Smooth muscle cell (in vitro differentiated cells): ENCODE data around the gene RBBP4. TPM values are rescaled to one million over a fixed set of nuclear protein-coding genes. Genes with fewer than 3 reads are reported as not detected.

Source experiments
- DNase-seq: peaks from one replicate; lab custom pipeline; 2025; ENCODE audit not compliant: unreplicated experiment; lab: John Stamatoyannopoulos, UW
- H2AFZ ChIP-seq: fragments of 200-600 bp; sonication (generic); 2 replicates; pipeline ENCODE4 v1.6.0; 2016; ENCODE audit warnings: antibody characterized with exemption, low read depth, mild to moderate bottlenecking
- H3F3A ChIP-seq: fragments of 200-600 bp; sonication (generic); 2 replicates; pipeline ENCODE4 v1.6.0; 2017; ENCODE audit warnings: antibody characterized with exemption, low read depth
- H3K27ac ChIP-seq: fragments of 200-600 bp; sonication (generic); 2 replicates; pipeline ENCODE4 v1.5.1; 2016; ENCODE audit warnings: low read depth, mild to moderate bottlenecking
- H3K27me3 ChIP-seq: fragments of 200-600 bp; sonication (generic); 2 replicates; pipeline ENCODE4 v1.6.1; 2016; ENCODE audit warnings: low read depth, mild to moderate bottlenecking
- H3K36me3 ChIP-seq: fragments of 200-600 bp; sonication (generic); 2 replicates; pipeline ENCODE4 v1.5.1; 2016; ENCODE audit warnings: low read depth
- H3K4me1 ChIP-seq: fragments of 200-600 bp; sonication (generic); 2 replicates; pipeline ENCODE4 v1.5.1; 2016; ENCODE audit warnings: low read depth
- H3K4me2 ChIP-seq: fragments of 200-600 bp; sonication (generic); 2 replicates; pipeline ENCODE4 v1.6.0; 2016; ENCODE audit warnings: mild to moderate bottlenecking
- H3K4me3 ChIP-seq: fragments of 200-600 bp; sonication (generic); 2 replicates; pipeline ENCODE4 v1.5.1; 2016; ENCODE audit warnings: mild to moderate bottlenecking
- H3K79me2 ChIP-seq: fragments of 200-600 bp; sonication (generic); 2 replicates; pipeline ENCODE4 v1.6.0; 2016; ENCODE audit warnings: low read depth, mild to moderate bottlenecking
- H3K9ac ChIP-seq: fragments of 200-600 bp; sonication (generic); 2 replicates; pipeline ENCODE4 v1.6.0; 2016; ENCODE audit warnings: low read depth
- H3K9me3 ChIP-seq: fragments of 200-600 bp; sonication (generic); replicated peaks from 2 replicates; pipeline ENCODE4 v1.5.1; 2016; ENCODE audit warnings: low read depth
- H4K20me1 ChIP-seq: fragments of 200-600 bp; sonication (generic); 2 replicates; pipeline ENCODE4 v1.6.0; 2016; ENCODE audit warnings: low read depth
- WGBS: methylation state at CpG from one replicate; pipeline ENCODE4 v1.1.7; 2016; ENCODE audit warnings: low lambda C conversion rate; 5-methylcytosine and 5-hydroxymethylcytosine counted together
- polyA plus RNA-seq: library from polyadenylated mRNA; unstranded; fragments of >200 nt; fragmentation: Nextera tagmentation; extraction: Ambion mirVana; gene quantifications from 2 replicates; pipeline ENCODE4 v1.2.1, GENCODE V29; 2016
- total RNA-seq: library from RNA; depleted of rRNA; stranded (reverse); fragments of >200 nt; gene quantifications from 2 replicates; pipeline ENCODE4 v1.2.3, GENCODE V29; 2014
- TF ChIP-seq, protein P1 (sequence below): fragments of 200-600 bp; sonication (generic); IDR thresholded peaks from 2 replicates; pipeline ENCODE4 v1.5.1; 2017; ENCODE audit warnings: borderline replicate concordance, mild to moderate bottlenecking, antibody characterized with exemption; ENCODE audit not compliant: insufficient read depth, poor library complexity, severe bottlenecking

RBBP4 gene
- total and polyA plus RNA-seq, 2 experiments from 2014 or later, result 139 to 140 TPM

DNA sequence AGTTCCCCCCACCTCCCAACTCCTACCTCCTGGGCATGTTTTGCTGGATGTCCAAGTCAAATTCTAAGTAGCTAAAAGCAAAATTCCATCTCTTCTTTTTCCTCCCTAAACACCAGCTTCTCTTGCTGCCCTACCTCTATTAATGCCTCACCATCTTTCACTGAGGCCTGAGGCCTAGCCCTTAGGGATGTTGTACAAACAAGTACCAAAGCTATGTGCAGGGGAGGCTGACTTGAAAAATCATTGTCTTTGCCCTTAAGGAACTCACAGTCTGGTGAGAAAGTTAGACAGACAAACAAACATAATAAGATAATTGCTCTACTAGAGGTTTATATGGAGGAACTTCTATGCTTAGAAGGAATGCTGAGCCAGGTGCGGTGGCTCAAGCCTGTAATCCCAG is 76.9 kb downstream of the RBBP4 start:
- DNase-seq, result no peak
- H4K20me1 ChIP-seq, result no peaks in the 10 kb centered on the region
- no peaks in the 10 kb centered on the region for H3K9me3 ChIP-seq
- H3K27me3 ChIP-seq, result no peaks in the 10 kb centered on the region
- no peaks in the 10 kb centered on the region for H3F3A ChIP-seq
- WGBS, result 85% methylated on average over 1 of the region's 1 CpG
- no peak overlapping the region for H3K4me2 ChIP-seq
- no peak overlapping the region for H3K9ac ChIP-seq
- H3K27ac ChIP-seq, result no peak overlapping the region
- peaks cover 7% of the 10 kb centered on the region for H3K4me1 ChIP-seq
- TF ChIP-seq, protein P1, sequence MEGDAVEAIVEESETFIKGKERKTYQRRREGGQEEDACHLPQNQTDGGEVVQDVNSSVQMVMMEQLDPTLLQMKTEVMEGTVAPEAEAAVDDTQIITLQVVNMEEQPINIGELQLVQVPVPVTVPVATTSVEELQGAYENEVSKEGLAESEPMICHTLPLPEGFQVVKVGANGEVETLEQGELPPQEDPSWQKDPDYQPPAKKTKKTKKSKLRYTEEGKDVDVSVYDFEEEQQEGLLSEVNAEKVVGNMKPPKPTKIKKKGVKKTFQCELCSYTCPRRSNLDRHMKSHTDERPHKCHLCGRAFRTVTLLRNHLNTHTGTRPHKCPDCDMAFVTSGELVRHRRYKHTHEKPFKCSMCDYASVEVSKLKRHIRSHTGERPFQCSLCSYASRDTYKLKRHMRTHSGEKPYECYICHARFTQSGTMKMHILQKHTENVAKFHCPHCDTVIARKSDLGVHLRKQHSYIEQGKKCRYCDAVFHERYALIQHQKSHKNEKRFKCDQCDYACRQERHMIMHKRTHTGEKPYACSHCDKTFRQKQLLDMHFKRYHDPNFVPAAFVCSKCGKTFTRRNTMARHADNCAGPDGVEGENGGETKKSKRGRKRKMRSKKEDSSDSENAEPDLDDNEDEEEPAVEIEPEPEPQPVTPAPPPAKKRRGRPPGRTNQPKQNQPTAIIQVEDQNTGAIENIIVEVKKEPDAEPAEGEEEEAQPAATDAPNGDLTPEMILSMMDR, result no peak
- H3K79me2 ChIP-seq, result no peaks in the 10 kb centered on the region
- H3K36me3 ChIP-seq, result no peaks in the 10 kb centered on the region
- no peak overlapping the region for H3K4me3 ChIP-seq
- H2AFZ ChIP-seq, result no peak overlapping the region

DNA sequence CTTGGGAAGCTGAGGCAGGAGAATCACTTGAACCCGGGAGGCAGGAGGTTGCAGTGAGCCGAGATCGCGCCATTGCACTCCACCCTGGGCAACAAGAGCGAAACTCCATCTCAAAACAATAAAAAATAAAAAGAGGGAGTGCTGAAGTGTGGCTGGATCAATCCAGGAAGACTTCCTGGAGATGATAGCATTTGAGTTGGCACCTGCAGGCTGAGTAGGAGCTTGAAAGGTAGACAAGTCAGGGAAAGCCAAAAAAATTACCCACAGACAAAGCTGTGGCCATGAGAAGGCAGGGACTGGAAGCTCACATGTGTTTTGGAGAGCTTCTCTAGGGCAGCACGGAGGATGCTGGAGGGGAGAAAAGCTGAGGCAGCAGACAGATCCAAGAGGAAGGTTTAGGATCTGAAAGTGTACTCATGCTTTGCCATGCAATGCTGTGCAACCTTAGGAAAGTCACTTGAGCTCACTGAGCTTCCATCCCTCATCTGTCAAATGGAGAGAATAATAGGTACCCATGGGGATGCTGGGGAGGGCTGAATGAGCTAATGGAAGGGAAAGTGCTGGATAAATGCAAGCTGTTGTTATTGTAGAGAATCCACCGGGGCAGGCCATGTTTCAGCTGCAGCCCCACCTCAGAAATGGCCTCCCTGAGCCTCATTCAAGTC is 77.5 kb downstream of the RBBP4 start:
- WGBS, result 94% methylated on average over 7 of the region's 7 CpGs
- H3F3A ChIP-seq, result no peaks in the 10 kb centered on the region
- no peak overlapping the region for H3K4me2 ChIP-seq
- H3K9me3 ChIP-seq, result no peaks in the 10 kb centered on the region
- H3K79me2 ChIP-seq, result no peaks in the 10 kb centered on the region
- TF ChIP-seq, protein P1, result no peak
- H4K20me1 ChIP-seq, result no peaks in the 10 kb centered on the region
- no peak overlapping the region for H2AFZ ChIP-seq
- H3K4me1 ChIP-seq, result peaks cover 8% of the 10 kb centered on the region
- no peak for DNase-seq
- no peak overlapping the region for H3K4me3 ChIP-seq
- no peak overlapping the region for H3K9ac ChIP-seq
- H3K27ac ChIP-seq, result no peak overlapping the region
- no peaks in the 10 kb centered on the region for H3K36me3 ChIP-seq
- H3K27me3 ChIP-seq, result no peaks in the 10 kb centered on the region

DNA sequence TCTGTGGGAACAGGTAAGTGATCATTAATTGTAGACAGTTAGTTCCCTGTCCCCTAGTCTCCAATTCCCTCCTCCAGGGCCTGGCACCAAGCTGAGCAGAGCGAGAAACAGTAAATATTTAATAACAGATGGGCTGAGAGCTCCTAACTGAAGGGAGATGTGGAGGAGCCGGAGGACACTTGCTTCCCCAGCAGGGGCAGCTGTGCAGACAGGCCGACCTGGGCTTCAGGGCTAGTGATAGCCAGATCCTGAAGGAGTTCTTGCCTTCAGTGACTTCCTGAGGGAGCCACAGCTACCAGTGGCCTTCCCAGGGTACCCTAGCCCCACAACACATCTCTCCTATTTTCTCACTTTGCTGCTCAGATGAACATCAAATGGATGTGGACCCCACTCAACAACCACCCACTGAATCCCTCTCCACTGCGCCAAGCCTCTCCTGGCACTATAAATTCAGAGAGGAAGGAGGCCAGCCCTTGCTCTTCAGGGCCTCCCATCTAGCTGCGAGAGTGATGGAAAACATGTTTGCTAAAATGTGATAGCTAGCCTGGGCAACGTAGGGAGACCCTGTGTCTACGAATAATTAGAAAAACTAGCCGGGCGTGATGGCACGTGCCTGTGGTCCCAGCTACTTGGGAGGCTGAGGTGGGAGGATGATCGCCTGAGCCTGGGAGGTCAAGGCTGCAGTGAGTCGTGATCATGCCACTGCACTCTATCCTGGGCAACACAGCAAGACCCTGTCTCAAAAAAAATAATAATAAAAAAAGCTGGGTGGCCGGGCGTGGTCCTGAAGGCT is 78.4 kb downstream of the RBBP4 start:
- no peaks in the 10 kb centered on the region for H3K79me2 ChIP-seq
- H3K4me3 ChIP-seq, result no peak overlapping the region
- H3K27me3 ChIP-seq, result no peaks in the 10 kb centered on the region
- H3F3A ChIP-seq, result no peaks in the 10 kb centered on the region
- no peaks in the 10 kb centered on the region for H4K20me1 ChIP-seq
- WGBS, result 75% methylated on average over 14 of the region's 14 CpGs
- no peak for DNase-seq
- H3K9me3 ChIP-seq, result no peaks in the 10 kb centered on the region
- no peak overlapping the region for H3K4me2 ChIP-seq
- no peak overlapping the region for H3K9ac ChIP-seq
- H2AFZ ChIP-seq, result no peak overlapping the region
- peaks cover 12% of the 10 kb centered on the region for H3K4me1 ChIP-seq
- no peaks in the 10 kb centered on the region for H3K36me3 ChIP-seq
- TF ChIP-seq, protein P1, result no peak
- H3K27ac ChIP-seq, result no peak overlapping the region
